PC-9 (cell line): ENCODE measurements around the gene ROBO1. TPM values are rescaled to one million over a fixed set of nuclear protein-coding genes. Genes with fewer than 3 reads are reported as not detected.

Source experiments
- BruUV-seq: library from RNA; stranded (reverse); fragments of 400-500 nt; replicated peaks from 2 replicates; lab custom pipeline; 2021; lab: Mats Ljungman, UMichigan
- CTCF ChIA-PET: fragments of 300-600 bp; sonication (Branson Sonifier 250); formaldehyde crosslinking; loops from one replicate; lab custom pipeline; 2022; ENCODE audit warnings: antibody characterized with exemption; lab: Charles Lee
- POLR2A ChIA-PET: fragments of 300-600 bp; sonication (Branson Sonifier 250); formaldehyde crosslinking; loops from one replicate; lab custom pipeline; 2022; ENCODE audit warnings: antibody characterized with exemption; ENCODE audit not compliant: unreplicated experiment; lab: Charles Lee
- DNase-seq, 2 experiments: peaks; one replicate each; pipeline versions ENCODE4 v3.0.0 to v3.0.0-alpha.2; 2015 to 2022; ENCODE audit warnings: mixed read lengths in 1 of 2
- H2AFZ ChIP-seq: fragments of 200-600 bp; sonication (generic); 2 replicates; pipeline ENCODE4 v1.8.1; 2017; ENCODE audit warnings: antibody characterized with exemption
- H3F3A ChIP-seq: fragments of 200-600 bp; sonication (generic); 2 replicates; pipeline ENCODE4 v1.8.1; 2017; ENCODE audit warnings: antibody characterized with exemption, mild to moderate bottlenecking, low read depth; ENCODE audit not compliant: insufficient read depth
- H3K27ac ChIP-seq: fragments of 200-600 bp; sonication (generic); 2 replicates; pipeline ENCODE4 v1.6.1; 2016; ENCODE audit warnings: mixed run types
- H3K27me3 ChIP-seq: fragments of 200-600 bp; sonication (generic); 2 replicates; pipeline ENCODE4 v1.6.1; 2016; ENCODE audit warnings: low read depth, mixed run types; ENCODE audit not compliant: insufficient read depth
- H3K36me3 ChIP-seq: fragments of 200-600 bp; sonication (generic); 2 replicates; pipeline ENCODE4 v1.6.1; 2016; ENCODE audit warnings: low read depth, mixed run types
- H3K4me1 ChIP-seq: fragments of 200-600 bp; sonication (generic); replicated peaks from 2 replicates; pipeline ENCODE4 v1.6.1; 2016; ENCODE audit warnings: mixed run types; ENCODE audit not compliant: insufficient read depth
- H3K4me2 ChIP-seq: fragments of 200-600 bp; sonication (generic); 2 replicates; pipeline ENCODE4 v1.6.1; 2017; ENCODE audit warnings: mixed run types
- H3K4me3 ChIP-seq: fragments of 200-600 bp; sonication (generic); 2 replicates; pipeline ENCODE4 v1.6.1; 2016; ENCODE audit warnings: mixed run types
- H3K79me2 ChIP-seq: fragments of 200-600 bp; sonication (generic); 2 replicates; pipeline ENCODE4 v1.6.1; 2017; ENCODE audit warnings: low read depth, mixed run types
- H3K9me2 ChIP-seq: fragments of 200-600 bp; sonication (generic); 2 replicates; pipeline ENCODE4 v1.8.1; 2017; ENCODE audit warnings: mild to moderate bottlenecking; ENCODE audit not compliant: insufficient read depth
- H3K9me3 ChIP-seq: fragments of 200-600 bp; sonication (generic); 2 replicates; pipeline ENCODE4 v1.8.1; 2016; ENCODE audit warnings: low read depth; ENCODE audit not compliant: insufficient read depth
- H4K20me1 ChIP-seq: fragments of 200-600 bp; sonication (generic); 2 replicates; pipeline ENCODE4 v1.8.1; 2017; ENCODE audit not compliant: insufficient read depth
- CTCF ChIP-seq: fragments of 200-600 bp; sonication (generic); conservative IDR thresholded peaks from 2 replicates; pipeline ENCODE4 v1.6.1; 2017; ENCODE audit warnings: mixed run types, antibody characterized with exemption, mild to moderate bottlenecking, moderate library complexity
- EZH2 ChIP-seq: fragments of 200-600 bp; sonication (generic); IDR thresholded peaks from 2 replicates; pipeline ENCODE4 v1.8.0; 2017; ENCODE audit warnings: antibody characterized with exemption, low read depth
- intact Hi-C: fragments of 100-400 bp; cut with micrococcal nuclease; formaldehyde crosslinking; loops from one replicate; pipeline ENCODE4 v1.10.0; 2022; ENCODE audit not compliant: unreplicated experiment
- total RNA-seq: library from RNA; stranded (reverse); gene quantifications from 2 replicates; pipeline ENCODE4 v1.2.3, GENCODE V29; 2021

ROBO1 gene
- total RNA-seq, 1 experiment from 2014 or later = 17.5 TPM

GRCh38 chr3:79012530-79012913 lies 755.3 kb downstream of the ROBO1 start:
- ChIA-PET CTCF (no interaction called here), POLR2A (no interaction called here)
- H2AFZ ChIP-seq = no peak overlapping the region
- intact Hi-C loops = loop anchor here (10.0 kb wide), 1 partner anchor 188 kb away; no protein-coding TSS in a partner anchor
- H3K27ac ChIP-seq = no peak overlapping the region
- H3K27me3 ChIP-seq = no peaks in the 10 kb centered on the region
- no peak overlapping the region for H3K4me2 ChIP-seq
- H3K4me1 ChIP-seq = peaks cover 13% of the 10 kb centered on the region; the same call in 1 of the 2 replicates
- H3F3A ChIP-seq = peaks cover 1% of the 10 kb centered on the region; the same call in 1 of the 2 replicates
- no peak for DNase-seq
- peaks cover 9% of the 10 kb centered on the region for H3K79me2 ChIP-seq
- no peaks in the 10 kb centered on the region for H3K36me3 ChIP-seq
- peaks cover 4% of the 10 kb centered on the region; the same call in 1 of the 2 replicates for H4K20me1 ChIP-seq
- H3K9me3 ChIP-seq = no peaks in the 10 kb centered on the region
- no peak for TF ChIP-seq EZH2
- no peak for TF ChIP-seq CTCF
- BruUV-seq = no TSS peak
- no peaks in the 10 kb centered on the region; the same call in none of the 2 replicates for H3K9me2 ChIP-seq
- H3K4me3 ChIP-seq = no peak overlapping the region

GRCh38 chr3:79011821-79012529 lies 755.8 kb downstream of the ROBO1 start:
- ChIA-PET POLR2A (interaction anchor here (0.6 kb wide), 1 partner anchor 80 kb away, joined by 4 read pairs; no protein-coding TSS in a partner anchor), CTCF (no interaction called here)
- no TSS peak for BruUV-seq
- Histone ChIP-seq H3K4me3 (no peak overlapping the region), H4K20me1 (peaks cover 4% of the 10 kb centered on the region; the same call in 1 of the 2 replicates), H3K4me1 (peaks cover 11% of the 10 kb centered on the region; the same call in 1 of the 2 replicates), H2AFZ (no peak overlapping the region), H3K9me3 (no peaks in the 10 kb centered on the region), H3F3A (no peaks in the 10 kb centered on the region), H3K79me2 (peaks cover 9% of the 10 kb centered on the region; the same call in 1 of the 2 replicates), H3K4me2 (no peak overlapping the region), H3K27me3 (no peaks in the 10 kb centered on the region), H3K27ac (no peak overlapping the region), H3K9me2 (no peaks in the 10 kb centered on the region; the same call in none of the 2 replicates), H3K36me3 (no peaks in the 10 kb centered on the region)
- intact Hi-C loops = loop anchor here (10.0 kb wide), 1 partner anchor 187 kb away; no protein-coding TSS in a partner anchor
- no peak for TF ChIP-seq EZH2
- no peak for TF ChIP-seq CTCF
- no peak for DNase-seq

GRCh38 chr3:79009861-79010260 lies 757.9 kb downstream of the ROBO1 start:
- H3K4me3 ChIP-seq = no peak overlapping the region
- H3K9me2 ChIP-seq = no peaks in the 10 kb centered on the region; the same call in 1 of the 2 replicates
- no peaks in the 10 kb centered on the region for H3K9me3 ChIP-seq
- H3K36me3 ChIP-seq = no peaks in the 10 kb centered on the region
- no peaks in the 10 kb centered on the region for H3F3A ChIP-seq
- ChIA-PET CTCF (no interaction called here), POLR2A (no interaction called here)
- H3K4me1 ChIP-seq = no peaks in the 10 kb centered on the region
- no peaks in the 10 kb centered on the region for H3K27me3 ChIP-seq
- H4K20me1 ChIP-seq = peaks cover 4% of the 10 kb centered on the region; the same call in 1 of the 2 replicates
- BruUV-seq = no TSS peak
- peaks cover 3% of the 10 kb centered on the region; the same call in 1 of the 2 replicates for H3K79me2 ChIP-seq
- TF ChIP-seq CTCF (no peak), EZH2 (no peak)
- no peak overlapping the region for H2AFZ ChIP-seq
- H3K27ac ChIP-seq = no peak overlapping the region
- intact Hi-C loops = loop anchor here (10.0 kb wide), 1 partner anchor 185 kb away; no protein-coding TSS in a partner anchor
- no peak overlapping the region for H3K4me2 ChIP-seq
- DNase-seq = no peak
